Psoas muscle (tissue), 8 donors: ENCODE data around the gene COMMD2. TPM values are rescaled to one million over a fixed set of nuclear protein-coding genes. Genes with fewer than 3 reads are reported as not detected.

ENCODE experiments used
- ATAC-seq, 4 donors: fragments of 200-7000 bp; cut with Tn5 transposase; one replicate each; pipeline ENCODE4 v1.9.1; 2020; ENCODE audit warnings: moderate library complexity in 3 of 4, mild to moderate bottlenecking in 2 of 4
- DNase-seq, 2 donors: peaks; one replicate each; pipeline ENCODE4 v3.0.0-alpha.2; 2020
- H3K27ac ChIP-seq: fragments of 200-600 bp; one replicate; pipeline ENCODE4 v1.8.0; 2022
- H3K27me3 ChIP-seq, 3 donors: fragments of 200-600 bp in 1 of 3; one replicate each; pipeline versions ENCODE4 v1.6.1 to v1.8.0; 2013 to 2022; ENCODE audit warnings: low read length in 2 of 3, mild to moderate bottlenecking in 2 of 3, moderate library complexity in 1 of 3; ENCODE audit not compliant: insufficient read depth in 3 of 3
- H3K36me3 ChIP-seq, 2 donors: fragments of 200-600 bp in 1 of 2; one replicate each; pipeline versions ENCODE4 v1.6.1 to v1.8.0; 2013 to 2022; ENCODE audit warnings: low read depth in 1 of 2, mild to moderate bottlenecking in 1 of 2, moderate library complexity in 1 of 2; ENCODE audit not compliant: insufficient read depth in 1 of 2
- H3K4me1 ChIP-seq: fragments of 200-600 bp; one replicate; pipeline ENCODE4 v1.8.0; 2022
- H3K4me3 ChIP-seq: fragments of 200-600 bp; one replicate; pipeline ENCODE4 v1.8.0; 2022; ENCODE audit warnings: mild to moderate bottlenecking
- H3K9me3 ChIP-seq: fragments of 200-600 bp; one replicate; pipeline ENCODE4 v1.8.0; 2022
- CTCF ChIP-seq: fragments of 200-600 bp; IDR thresholded peaks from one replicate; pipeline ENCODE4 v1.8.0; 2022; ENCODE audit warnings: antibody characterized with exemption
- WGBS, 3 donors: extraction: QIAGEN DNeasy Blood & Tissue Kit; methylation state at CpG; one replicate each; pipeline versions ENCODE4 v1.1.6 to v1.1.7; 2013; 5-methylcytosine and 5-hydroxymethylcytosine counted together
- intact Hi-C, 2 donors: fragments of 100-400 bp; cut with DNase I; formaldehyde crosslinking; loops; one replicate each; pipeline versions ENCODE4 v1.11.0 to v1.14.2; 2022
- polyA plus RNA-seq, 3 donors: library from polyadenylated mRNA; stranded (reverse); fragments of 200-250 nt; gene quantifications; one replicate each; pipeline ENCODE4 v1.2.3, GENCODE V29; 2013
- total RNA-seq, 4 donors: library from RNA; stranded (reverse); fragmentation: NEBNext Ultra II Directional in 2 of 4; extraction: Animal tissue kit (Norgen Biotek cat#: 25700) in 2 of 4; gene quantifications; one replicate each; pipeline versions ENCODE4 v1.2.1 to v1.2.4, GENCODE V29; 2021 to 2023
- donor health status: healthy with polysubstance abuse.
- donor health status: DM: no; HTN: no; CAD: no; lungs with moderate emphysema.
- donor health status: Bipolar disorder and iron deficiency.
- donor health status: healthy.
- donor health status: DM: yes; HTN: yes; CAD: no.
- donor health status: DM: no; HTN: no; CAD: no.
- donor health status: DM: no; HTN: no; CAD: no.
- donor health status: DM: yes; HTN: yes; CAD: no.

COMMD2 gene
- total and polyA plus RNA-seq, 7 donors: 7.7 to 22.8 (median 14.1) TPM

GRCh38 chr3:149784064-149784704 is 31.9 kb upstream of the COMMD2 start:
- H3K27me3 ChIP-seq: no peaks in the 10 kb centered on the region
- ATAC-seq: no peak
- H3K4me1 ChIP-seq: no peaks in the 10 kb centered on the region
- DNase-seq: no peak
- no peaks in the 10 kb centered on the region for H3K36me3 ChIP-seq
- H3K27ac ChIP-seq: no peak overlapping the region
- no peak for TF ChIP-seq CTCF
- no peak overlapping the region for H3K4me3 ChIP-seq
- WGBS, 3 donors: 66 to 83% (median 68%) methylated on average over 5 of the region's 5 CpGs
- no peaks in the 10 kb centered on the region for H3K9me3 ChIP-seq
- intact Hi-C loops: no loop called here

GRCh38 chr3:149783576-149783975 is 31.3 kb upstream of the COMMD2 start:
- ATAC-seq: no peak

GRCh38 chr3:149781741-149782140 is 29.5 kb upstream of the COMMD2 start:
- Histone ChIP-seq H3K9me3 (no peaks in the 10 kb centered on the region), H3K27ac (no peak overlapping the region), H3K27me3 (no peaks in the 10 kb centered on the region), H3K4me1 (no peaks in the 10 kb centered on the region), H3K4me3 (no peak overlapping the region), H3K36me3 (no peaks in the 10 kb centered on the region)
- DNase-seq (no peak), ATAC-seq (no peak)
- intact Hi-C loops: no loop called here
- WGBS, 3 donors: 81 to 92% (median 90%) methylated on average over 3 of the region's 3 CpGs
- TF ChIP-seq CTCF: no peak

More at GRCh38 chr3:149783576-149783975, 31.3 kb upstream of the COMMD2 start:
- H3K4me1 ChIP-seq: no peaks in the 10 kb centered on the region
- TF ChIP-seq CTCF: no peak
- no peak overlapping the region for H3K4me3 ChIP-seq
- DNase-seq: no peak
- H3K9me3 ChIP-seq: no peaks in the 10 kb centered on the region
- H3K36me3 ChIP-seq: no peaks in the 10 kb centered on the region
- H3K27me3 ChIP-seq: no peaks in the 10 kb centered on the region
- no peak overlapping the region for H3K27ac ChIP-seq
- intact Hi-C loops: no loop called here

- intact Hi-C loops: no loop called here
- H3K4me1 ChIP-seq: no peaks in the 10 kb centered on the region
- no peak for ATAC-seq
- TF ChIP-seq CTCF: no peak
- H3K27me3 ChIP-seq: no peaks in the 10 kb centered on the region
- no peak overlapping the region for H3K4me3 ChIP-seq
- no peak overlapping the region for H3K27ac ChIP-seq
- H3K9me3 ChIP-seq: no peaks in the 10 kb centered on the region
- no peak for DNase-seq
- 73 to 80% (median 79%) methylated on average over 4 of the region's 4 CpGs for WGBS, 3 donors
- no peaks in the 10 kb centered on the region for H3K36me3 ChIP-seq
Measured at GRCh38 chr3:149781211-149781610, 28.9 kb upstream of the COMMD2 start.
